ENCODE measurements around the gene CPS1. TPM values are rescaled to one million over a fixed set of nuclear protein-coding genes. Genes with fewer than 3 reads are reported as not detected.

CPS1 gene
- total and polyA plus RNA-seq, 2 of the 8 experiments (the other 6 are each of a cell fraction or from before 2014, with no cell fraction given): 7.9 to 15.7 TPM

DNA sequence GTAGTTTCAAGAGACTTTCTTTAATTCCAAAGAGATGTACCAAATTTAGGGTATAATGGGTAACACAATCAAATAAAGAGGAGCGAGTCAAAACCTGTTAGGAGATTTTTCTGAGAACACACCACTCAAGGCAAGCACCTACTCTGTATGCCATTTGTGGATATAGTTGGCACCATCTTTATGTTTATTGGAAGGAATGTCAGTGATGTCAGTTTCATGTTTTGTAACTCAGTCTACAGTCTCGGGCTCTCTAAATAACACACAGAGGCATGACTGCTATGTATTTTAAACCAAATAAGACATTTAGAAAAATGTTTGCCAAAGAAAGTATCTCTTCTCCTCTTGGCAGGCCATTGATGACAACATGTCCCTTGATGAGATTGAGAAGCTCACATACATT, 59.7 kb downstream of the CPS1 start:
- no peak for FAIRE-seq
- 86% methylated on average over 2 of the region's 2 CpGs; no CpG with 5 or more reads in 1 of the 2 experiments for WGBS, 2 experiments (ENCODE audit: extremely low coverage in 1 of 2, insufficient coverage in 1 of 2, insufficient read length in 1 of 2, insufficient replicate concordance in 2 of 2, low coverage in 1 of 2, low lambda C conversion rate in 2 of 2, missing lambda C conversion rate in 1 of 2)
- CTCF ChIA-PET (ENCODE audit: partially characterized antibody): no interaction called here

More for the DNA sequence above, 59.7 kb downstream of the CPS1 start:
- H2AK5ac ChIP-seq (ENCODE audit: low read depth, low read length): no peak overlapping the region
- H2BK20ac ChIP-seq (ENCODE audit: low read length): no peak overlapping the region
- H3K27me3 ChIP-seq (replicated peaks in 1 of 4; ENCODE audit: control insufficient read depth in 3 of 4, extremely low read depth in 1 of 4, insufficient read depth in 3 of 4, low read length in 3 of 4): no peaks in the 10 kb centered on the region
- no peak overlapping the region for H2BK5ac ChIP-seq (ENCODE audit: low read depth, low read length)
- no peak for TF ChIP-seq SIRT6 (IDR thresholded peaks at IDR 0.05; ENCODE audit: low read length)
- TF ChIP-seq MAX (IDR thresholded peaks at IDR 0.05): no peak
- TF ChIP-seq MAFK (IDR thresholded peaks at IDR 0.05; ENCODE audit: low read depth, low read length): no peak
- no peak for TF ChIP-seq YY1 (IDR thresholded peaks at IDR 0.05; ENCODE audit: low read depth, low read length)
- no peak for TF ChIP-seq PHF8 (conservative IDR thresholded peaks at IDR 0.05; ENCODE audit: low read depth, low read length)
- no peak for TF ChIP-seq TCF12 (IDR thresholded peaks at IDR 0.05; ENCODE audit: low read depth, low read length)
- TF ChIP-seq TEAD4 (IDR thresholded peaks at IDR 0.05; ENCODE audit: low read depth, low read length): no peak
- TF ChIP-seq CEBPB (IDR thresholded peaks at IDR 0.05; ENCODE audit: low read depth, low read length): no peak
- H3K4ac ChIP-seq (replicated peaks; ENCODE audit: insufficient read length, low read depth, low read length): no peak overlapping the region
- H3K4me3 ChIP-seq (ENCODE audit: extremely low read depth in 1 of 4, insufficient read depth in 2 of 4, low read depth in 3 of 4, low read length in 4 of 4): no peak overlapping the region
- no peak overlapping the region for H2BK120ac ChIP-seq (replicated peaks; ENCODE audit: low read depth, low read length)
- H3K9ac ChIP-seq (replicated peaks in 1 of 4; ENCODE audit: extremely low read depth in 1 of 4, low read depth in 3 of 4, low read length in 3 of 4): no peak overlapping the region
- no peaks in the 10 kb centered on the region for H3K9me3 ChIP-seq (ENCODE audit: insufficient read depth in 2 of 2, low read depth in 1 of 2, low read length in 1 of 2)
- no peak overlapping the region for H4K91ac ChIP-seq (replicated peaks; ENCODE audit: insufficient read length, low read length)
- no peak overlapping the region for H3K14ac ChIP-seq (ENCODE audit: insufficient read length)
- H3K23me2 ChIP-seq (ENCODE audit: low read depth, low read length): no peaks in the 10 kb centered on the region
- no peaks in the 10 kb centered on the region for H3K79me2 ChIP-seq (ENCODE audit: control insufficient read depth in 1 of 2, insufficient read depth in 2 of 2, low read length in 2 of 2)
- no peak overlapping the region for H3K27ac ChIP-seq (ENCODE audit: low read depth, low read length)
- H2BK15ac ChIP-seq (ENCODE audit: low read length): no peak overlapping the region
- no peak overlapping the region for H3K23ac ChIP-seq (ENCODE audit: insufficient read length)
- peaks cover 0 to 4% (median 0%) of the 10 kb centered on the region in 4 experiments; a peak in 3 of 7 replicates for H3K4me1 ChIP-seq (replicated peaks in 1 of 4; ENCODE audit: control insufficient read depth in 3 of 4, insufficient read depth in 4 of 4, low read length in 3 of 4)
- no peaks in the 10 kb centered on the region for H4K20me1 ChIP-seq (replicated peaks in 1 of 2; ENCODE audit: control insufficient read depth in 1 of 2, insufficient read depth in 2 of 2, low read length in 2 of 2)
- POLR2A ChIA-PET (ENCODE audit: partially characterized antibody): no interaction called here
- H2BK12ac ChIP-seq (ENCODE audit: low read depth, low read length): no peak overlapping the region
- no peak overlapping the region for H3K18ac ChIP-seq (ENCODE audit: extremely low read depth, low read length)
- no peak overlapping the region for H3K56ac ChIP-seq (replicated peaks; ENCODE audit: insufficient read length, low read depth, low read length)
- no peak for DNase-seq (ENCODE audit: low read depth in 1 of 2, low spot score in 2 of 2)
- no peak overlapping the region for H2AFZ ChIP-seq (ENCODE audit: low read length)
- H3K4me2 ChIP-seq (ENCODE audit: insufficient read depth in 1 of 2, low read depth in 2 of 2, low read length in 2 of 2): no peak overlapping the region
- H3K36me3 ChIP-seq (ENCODE audit: control insufficient read depth in 2 of 4, insufficient read depth in 4 of 4, low read length in 3 of 4): no peaks in the 10 kb centered on the region
- H4K5ac ChIP-seq (ENCODE audit: insufficient read length, low read depth, low read length): no peak overlapping the region
- H4K8ac ChIP-seq (ENCODE audit: extremely low read depth, insufficient read depth, low read length): no peak overlapping the region
- no peaks in the 10 kb centered on the region for H3K79me1 ChIP-seq (ENCODE audit: low read depth, low read length)
